Brain microvascular endothelial cell (primary cell): ENCODE data around the gene DISP2.

Experiments
- DNase-seq: peaks from one replicate; pipeline ENCODE4 v3.0.0-alpha.2; 2020
- H3K27ac ChIP-seq: fragments of 250-450 bp; sonication (Bioruptor Pico); 2 replicates; pipeline ENCODE4 v1.5.1; 2020; ENCODE audit warnings: mild to moderate bottlenecking, moderate library complexity
- H3K27me3 ChIP-seq: fragments of 250-450 bp; sonication (Bioruptor Pico); replicated peaks from 2 replicates; pipeline ENCODE4 v1.5.1; 2020; ENCODE audit warnings: mild to moderate bottlenecking
- H3K36me3 ChIP-seq: fragments of 250-450 bp; sonication (Bioruptor Pico); replicated peaks from 2 replicates; pipeline ENCODE4 v1.5.1; 2020; ENCODE audit warnings: mild to moderate bottlenecking
- H3K4me3 ChIP-seq: 2 replicates; pipeline ENCODE4 v1.5.1; 2011; ENCODE audit warnings: low read depth, mild to moderate bottlenecking, control low read depth, low read length, moderate library complexity
- CTCF ChIP-seq: IDR thresholded peaks from 2 replicates; pipeline ENCODE4 v1.5.1; 2011; ENCODE audit warnings: low read depth, mild to moderate bottlenecking, moderate library complexity, low read length, control low read depth, inconsistent platforms; ENCODE audit errors: missing control alignments
- in situ Hi-C: cut with HindIII; loops from 2 replicates; pipeline ENCODE4 v1.10.0; 2017; ENCODE audit warnings: low sequenced_read_pairs, low pct_ligation_motif_present

DISP2 gene

DNA sequence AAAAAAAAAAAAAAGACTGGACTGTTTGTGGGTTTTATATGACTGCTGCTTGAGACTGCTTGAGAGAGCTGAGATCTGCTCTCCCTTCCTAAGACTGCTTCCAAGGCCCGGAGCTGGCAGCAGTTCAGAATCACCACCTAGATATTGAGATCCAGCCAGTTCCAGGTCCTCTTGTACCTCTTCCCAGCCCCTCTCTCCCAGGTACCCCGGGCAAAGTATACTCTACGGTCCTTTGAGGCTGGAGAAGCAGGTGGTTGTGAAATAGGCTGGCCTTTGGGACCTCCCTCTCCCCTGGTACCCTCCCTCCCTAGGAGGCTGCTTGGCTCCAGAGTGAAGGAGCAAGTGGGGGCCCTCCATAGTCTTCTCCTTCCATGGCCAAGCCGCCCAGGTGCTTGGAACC lies 70.2 kb downstream of the DISP2 start:
- Histone ChIP-seq H3K4me3 (no peak overlapping the region), H3K27ac (no peak overlapping the region), H3K27me3 (peaks cover 9% of the 10 kb centered on the region), H3K36me3 (no peaks in the 10 kb centered on the region)
- in situ Hi-C loops: no loop called here
- no peak for TF ChIP-seq CTCF
- no peak for DNase-seq
